ENCODE results near the gene C18orf32.

GRCh38 chr18:49515516-49515915 lies 28.5 kb upstream of the C18orf32 start:
- TF ChIP-seq CTCF (IDR thresholded peaks at IDR 0.05) (no peak), POLR2A (IDR thresholded peaks at IDR 0.05) (no peak)

Measured in thyroid gland (tissue), 4 donors.